ENCODE measurements around the gene LRRFIP1. TPM values are rescaled to one million over a fixed set of nuclear protein-coding genes. Genes with fewer than 3 reads are reported as not detected.

LRRFIP1 gene
- total RNA-seq, 1 donor from 2014 or later: 40.7 TPM

DNA sequence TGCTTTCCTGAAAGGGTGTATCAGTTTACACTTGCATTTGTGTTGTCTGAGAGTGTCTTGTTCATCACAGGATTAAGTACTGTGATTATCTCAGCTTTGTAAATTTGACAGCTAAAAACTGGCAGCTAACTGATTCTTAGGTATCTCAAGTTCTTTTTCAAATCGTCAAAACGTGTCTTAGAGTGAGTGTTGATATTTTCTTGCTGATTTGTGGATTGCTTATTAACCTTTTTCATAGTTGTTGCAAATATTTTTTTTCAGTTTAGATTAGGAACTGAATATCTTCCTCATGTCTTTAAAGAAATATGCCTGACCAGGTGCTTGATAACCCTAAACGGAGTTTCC lies 41.9 kb downstream of the LRRFIP1 start:
- Histone ChIP-seq H3K79me2 (ENCODE audit: low read depth) (no peaks in the 10 kb centered on the region), H3K4me2 (no peak overlapping the region), H3K4me3 (no peak overlapping the region), H3F3A (ENCODE audit: low read depth) (peaks cover 5% of the 10 kb centered on the region), H3K27ac (no peak overlapping the region), H3K9me3 (ENCODE audit: low read depth) (no peaks in the 10 kb centered on the region), H3K4me1 (peaks cover 15% of the 10 kb centered on the region), H3K9ac (no peak overlapping the region), H3K27me3 (no peaks in the 10 kb centered on the region), H3K36me3 (no peaks in the 10 kb centered on the region), H2AFZ (replicated peaks) (no peak overlapping the region), H4K20me1 (ENCODE audit: low read depth) (peaks cover 8% of the 10 kb centered on the region)
- no peak for DNase-seq (ENCODE audit: low spot score)
- peaks cover 3% of the 10 kb centered on the region for H3K36me3 Mint-ChIP-seq
- TF ChIP-seq EZH2 (IDR thresholded peaks at IDR 0.05): no peak
- no peak for TF ChIP-seq EZH2phosphoT487 (IDR thresholded peaks at IDR 0.05)
- TF ChIP-seq, protein P1, sequence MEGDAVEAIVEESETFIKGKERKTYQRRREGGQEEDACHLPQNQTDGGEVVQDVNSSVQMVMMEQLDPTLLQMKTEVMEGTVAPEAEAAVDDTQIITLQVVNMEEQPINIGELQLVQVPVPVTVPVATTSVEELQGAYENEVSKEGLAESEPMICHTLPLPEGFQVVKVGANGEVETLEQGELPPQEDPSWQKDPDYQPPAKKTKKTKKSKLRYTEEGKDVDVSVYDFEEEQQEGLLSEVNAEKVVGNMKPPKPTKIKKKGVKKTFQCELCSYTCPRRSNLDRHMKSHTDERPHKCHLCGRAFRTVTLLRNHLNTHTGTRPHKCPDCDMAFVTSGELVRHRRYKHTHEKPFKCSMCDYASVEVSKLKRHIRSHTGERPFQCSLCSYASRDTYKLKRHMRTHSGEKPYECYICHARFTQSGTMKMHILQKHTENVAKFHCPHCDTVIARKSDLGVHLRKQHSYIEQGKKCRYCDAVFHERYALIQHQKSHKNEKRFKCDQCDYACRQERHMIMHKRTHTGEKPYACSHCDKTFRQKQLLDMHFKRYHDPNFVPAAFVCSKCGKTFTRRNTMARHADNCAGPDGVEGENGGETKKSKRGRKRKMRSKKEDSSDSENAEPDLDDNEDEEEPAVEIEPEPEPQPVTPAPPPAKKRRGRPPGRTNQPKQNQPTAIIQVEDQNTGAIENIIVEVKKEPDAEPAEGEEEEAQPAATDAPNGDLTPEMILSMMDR (IDR thresholded peaks at IDR 0.05): no peak
- H3K4me3 Mint-ChIP-seq: no peak overlapping the region
- peaks cover 74% of the 10 kb centered on the region for H3K4me1 Mint-ChIP-seq
- H3K9me3 Mint-ChIP-seq: no peaks in the 10 kb centered on the region
- peaks cover 14% of the 10 kb centered on the region for H3K27me3 Mint-ChIP-seq (ENCODE audit: insufficient read depth, low read depth)
- peak overlapping the region; percentile 63 for H3K27ac Mint-ChIP-seq

DNA sequence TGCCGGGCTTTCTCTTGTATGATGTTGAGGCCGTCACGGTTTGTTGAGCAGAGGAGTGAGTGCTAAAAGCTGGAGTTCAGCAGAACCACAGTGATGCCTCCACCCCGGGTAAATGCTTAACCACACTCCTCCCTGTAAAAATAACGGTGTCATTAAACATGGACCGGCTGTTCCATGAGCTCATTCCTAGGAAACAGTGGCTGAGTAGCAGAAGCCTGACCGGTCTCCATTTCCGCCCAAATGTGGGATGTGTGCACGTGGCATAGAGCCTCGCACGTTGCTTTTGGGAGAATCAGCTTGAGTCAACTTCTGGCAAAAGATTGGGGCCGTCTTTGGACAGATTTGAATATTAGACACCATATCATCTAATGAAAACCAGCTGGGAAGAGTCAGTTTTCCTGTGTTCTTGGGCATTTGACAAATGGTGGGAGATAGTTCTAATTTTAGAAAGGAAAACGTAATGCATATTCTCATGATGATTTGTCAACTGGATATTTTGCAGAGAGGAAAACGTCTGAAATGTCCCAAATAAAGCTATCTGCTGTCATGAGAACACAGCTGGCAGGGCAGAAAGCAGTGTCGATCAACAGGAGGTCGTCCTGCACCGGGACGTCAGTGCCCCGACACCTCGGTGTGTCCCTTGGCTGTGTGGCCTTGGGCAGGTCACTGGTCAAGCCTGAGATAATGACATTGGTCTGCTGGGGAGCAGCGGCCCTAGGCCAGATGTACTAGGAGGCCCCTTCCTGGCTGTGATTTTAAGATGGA lies 42.4 kb downstream of the LRRFIP1 start:
- Histone ChIP-seq H3K4me2 (no peak overlapping the region), H3K27ac (no peak overlapping the region), H2AFZ (replicated peaks) (no peak overlapping the region), H3F3A (ENCODE audit: low read depth) (peaks cover 6% of the 10 kb centered on the region), H3K4me1 (peaks cover 20% of the 10 kb centered on the region), H3K27me3 (no peaks in the 10 kb centered on the region), H3K9me3 (ENCODE audit: low read depth) (no peaks in the 10 kb centered on the region), H4K20me1 (ENCODE audit: low read depth) (peaks cover 7% of the 10 kb centered on the region), H3K36me3 (no peaks in the 10 kb centered on the region), H3K79me2 (ENCODE audit: low read depth) (no peaks in the 10 kb centered on the region), H3K9ac (no peak overlapping the region), H3K4me3 (no peak overlapping the region)
- peaks cover 75% of the 10 kb centered on the region for H3K4me1 Mint-ChIP-seq
- H3K9me3 Mint-ChIP-seq: no peaks in the 10 kb centered on the region
- no peak overlapping the region for H3K4me3 Mint-ChIP-seq
- H3K36me3 Mint-ChIP-seq: peaks cover 3% of the 10 kb centered on the region
- peaks cover 13% of the 10 kb centered on the region for H3K27me3 Mint-ChIP-seq (ENCODE audit: insufficient read depth, low read depth)
- no peak for TF ChIP-seq EZH2phosphoT487 (IDR thresholded peaks at IDR 0.05)
- TF ChIP-seq, protein P1 (IDR thresholded peaks at IDR 0.05): no peak
- TF ChIP-seq EZH2 (IDR thresholded peaks at IDR 0.05): no peak
- H3K27ac Mint-ChIP-seq: peak overlapping the region; percentile 78
- DNase-seq (ENCODE audit: low spot score): no peak

DNA sequence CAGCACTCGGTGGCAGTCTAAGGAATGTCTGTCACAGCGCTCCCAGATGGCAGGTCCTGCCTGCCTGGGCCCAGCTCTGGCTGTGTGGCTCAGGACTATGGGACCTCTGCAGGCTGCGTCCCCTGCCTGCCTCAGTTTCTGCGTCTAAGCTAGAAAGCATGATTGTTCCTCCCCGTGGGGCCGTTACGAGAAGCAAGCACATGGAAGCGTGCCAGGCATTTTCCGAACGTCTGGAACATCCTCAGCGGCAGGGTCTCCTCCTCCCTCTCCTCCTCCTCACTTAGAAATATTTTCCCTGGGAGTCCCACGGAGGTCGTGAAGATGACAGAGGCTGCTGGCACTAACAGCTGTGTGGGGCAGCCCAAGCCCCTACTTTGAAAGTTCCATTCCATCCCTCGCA lies 43.3 kb downstream of the LRRFIP1 start:
- peaks cover 81% of the 10 kb centered on the region for H3K4me1 Mint-ChIP-seq
- no peak for DNase-seq (ENCODE audit: low spot score)
- H3K79me2 ChIP-seq (ENCODE audit: low read depth): no peaks in the 10 kb centered on the region
- H3K27me3 Mint-ChIP-seq (ENCODE audit: insufficient read depth, low read depth): peaks cover 13% of the 10 kb centered on the region
- no peaks in the 10 kb centered on the region for H3K9me3 ChIP-seq (ENCODE audit: low read depth)
- peaks cover 7% of the 10 kb centered on the region for H4K20me1 ChIP-seq (ENCODE audit: low read depth)
- H2AFZ ChIP-seq (replicated peaks): no peak overlapping the region
- no peaks in the 10 kb centered on the region for H3K9me3 Mint-ChIP-seq
- H3K9ac ChIP-seq: no peak overlapping the region
- TF ChIP-seq EZH2phosphoT487 (IDR thresholded peaks at IDR 0.05) (no peak), EZH2 (IDR thresholded peaks at IDR 0.05) (no peak)
- TF ChIP-seq, protein P1 (IDR thresholded peaks at IDR 0.05): no peak
- peaks cover 23% of the 10 kb centered on the region for H3K4me1 ChIP-seq
- H3K27ac Mint-ChIP-seq: peak overlapping the region; percentile 92
- no peaks in the 10 kb centered on the region for H3K36me3 ChIP-seq
- peaks cover 6% of the 10 kb centered on the region for H3F3A ChIP-seq (ENCODE audit: low read depth)
- H3K4me3 Mint-ChIP-seq: no peak overlapping the region
- no peak overlapping the region for H3K27ac ChIP-seq
- H3K27me3 ChIP-seq: no peaks in the 10 kb centered on the region
- H3K4me3 ChIP-seq: no peak overlapping the region
- H3K4me2 ChIP-seq: no peak overlapping the region
- peaks cover 3% of the 10 kb centered on the region for H3K36me3 Mint-ChIP-seq

Data from neural progenitor cell (in vitro differentiated cells).